GM19240 (cell line): ENCODE results near the gene PKN2.
"Not testable (repeated sequence)": the region's sequence is repeated elsewhere in the genome, so short reads cannot be mapped to it uniquely, and the experiment has no call there.

Source experiments
- DNase-seq: peaks from one replicate; pipeline ENCODE4 v3.0.0; 2011; ENCODE audit warnings: low spot score; ENCODE audit not compliant: insufficient read length

PKN2 gene

GRCh38 chr1:88877382-88877825 lies 193.3 kb downstream of the PKN2 start:
- DNase-seq = no peak

- DNase-seq = no peak
Observed at GRCh38 chr1:88877911-88878310, 193.8 kb downstream of the PKN2 start.

GRCh38 chr1:88878731-88879130 lies 194.7 kb downstream of the PKN2 start:
- no peak for DNase-seq

- DNase-seq = not testable (repeated sequence)
Observed at GRCh38 chr1:88880717-88881116, 196.6 kb downstream of the PKN2 start.

- no peak for DNase-seq
Observed at GRCh38 chr1:88883156-88883555, 199.1 kb downstream of the PKN2 start.
